GM04503 (cell line): ENCODE data around the gene CEP290.
"Not testable (repeated sequence)": the region's sequence is repeated elsewhere in the genome, so short reads cannot be mapped to it uniquely, and the experiment has no call there.

ENCODE experiments used
- DNase-seq: peaks from one replicate; pipeline ENCODE4 v3.0.0-alpha.2; 2012; ENCODE audit warnings: low read depth

CEP290 gene

GRCh38 chr12:88144546-88145468 lies 2.9 kb upstream of the CEP290 start:
- DNase-seq, result no peak

- DNase-seq, result no peak
These were observed 2.1 kb upstream of the CEP290 start for GRCh38 chr12:88144037-88144436.

GRCh38 chr12:88142610-88142991 lies 713 bp upstream of the CEP290 start:
- DNase-seq, result no peak

GRCh38 chr12:88141425-88141773 lies 489 bp downstream of the CEP290 start:
- DNase-seq, result no peak

GRCh38 chr12:88139711-88140110 lies 2.2 kb downstream of the CEP290 start:
- DNase-seq, result not testable (repeated sequence)

GRCh38 chr12:88133181-88133580 lies 8.7 kb downstream of the CEP290 start:
- not testable (repeated sequence) for DNase-seq

- no peak for DNase-seq
These were observed 9.5 kb downstream of the CEP290 start for GRCh38 chr12:88132392-88132791.

GRCh38 chr12:88127855-88128254 lies 14.0 kb downstream of the CEP290 start:
- DNase-seq, result no peak

GRCh38 chr12:88127099-88127498 lies 14.8 kb downstream of the CEP290 start:
- no peak for DNase-seq

- no peak for DNase-seq
These were observed 19.2 kb downstream of the CEP290 start for GRCh38 chr12:88122666-88123065.

- no peak for DNase-seq
These were observed 28.0 kb downstream of the CEP290 start for GRCh38 chr12:88113871-88114270.

GRCh38 chr12:88111074-88111652 lies 30.7 kb downstream of the CEP290 start:
- DNase-seq, result no peak

- DNase-seq, result no peak
These were observed 33.9 kb downstream of the CEP290 start for GRCh38 chr12:88108021-88108420.

- no peak for DNase-seq
These were observed 48.3 kb downstream of the CEP290 start for GRCh38 chr12:88093573-88093972.

- DNase-seq, result no peak
These were observed 49.1 kb downstream of the CEP290 start for GRCh38 chr12:88092771-88093170.

- DNase-seq, result no peak
These were observed 57.7 kb downstream of the CEP290 start for GRCh38 chr12:88084210-88084609.

- DNase-seq, result no peak
These were observed 58.3 kb downstream of the CEP290 start for GRCh38 chr12:88083634-88084033.

- DNase-seq, result no peak
These were observed 60.6 kb downstream of the CEP290 start for GRCh38 chr12:88081247-88081646.

GRCh38 chr12:88067301-88067700 lies 74.6 kb downstream of the CEP290 start:
- no peak for DNase-seq

- DNase-seq, result no peak
These were observed 78.5 kb downstream of the CEP290 start for GRCh38 chr12:88063375-88063774.

GRCh38 chr12:88062474-88062873 lies 79.4 kb downstream of the CEP290 start:
- no peak for DNase-seq

- no peak for DNase-seq
These were observed 83.2 kb downstream of the CEP290 start for GRCh38 chr12:88058719-88059077.

GRCh38 chr12:88057994-88058718 lies 83.7 kb downstream of the CEP290 start:
- DNase-seq, result peak; percentile 25
